Measurements from ENCODE around the gene SCLT1.
"Not testable (repeated sequence)": the region's sequence is repeated elsewhere in the genome, so short reads cannot be mapped to it uniquely, and the experiment has no call there.

Gene SCLT1

DNA sequence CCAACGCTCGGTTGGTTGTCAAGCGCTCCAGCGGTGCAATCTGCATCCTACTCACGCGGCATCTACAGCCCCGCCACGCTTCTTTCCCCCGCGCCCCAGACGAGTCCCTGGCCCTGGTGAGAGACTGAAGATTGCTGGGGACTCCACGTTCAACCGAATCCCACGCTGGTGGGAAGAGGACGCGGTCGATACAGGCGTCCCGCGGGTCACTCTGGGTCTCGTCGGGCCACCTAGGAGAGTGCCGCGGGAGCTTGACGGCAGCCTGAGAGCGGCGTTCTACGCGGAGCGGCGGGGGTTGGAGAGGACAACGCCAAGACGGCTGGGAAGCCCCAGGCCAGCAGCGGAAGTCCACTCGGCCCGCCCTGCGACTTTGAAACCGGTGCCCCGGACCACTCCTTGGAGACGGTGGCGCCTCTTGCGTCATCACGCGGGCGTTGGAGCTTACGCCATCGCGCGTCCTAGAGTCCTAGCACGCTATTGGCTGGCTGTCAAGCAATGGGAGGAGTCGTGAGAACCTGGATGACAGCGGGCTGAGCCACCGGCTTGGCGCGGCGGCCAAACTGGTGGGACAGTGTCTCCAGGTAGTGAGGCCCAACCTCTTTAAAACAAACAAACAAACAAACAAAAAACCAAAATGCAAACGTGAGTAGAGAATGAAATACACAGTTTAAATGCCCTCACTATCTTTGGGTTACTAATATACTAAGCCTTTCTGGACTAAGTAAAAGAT lies at the start of gene SCLT1:
SCLT1 (minus strand) TSS at position 349 of the 730 bp plus-strand sequence. CDS start 436 bp downstream, outside the sequence.
- peak; percentile 90 for DNase-seq

DNA sequence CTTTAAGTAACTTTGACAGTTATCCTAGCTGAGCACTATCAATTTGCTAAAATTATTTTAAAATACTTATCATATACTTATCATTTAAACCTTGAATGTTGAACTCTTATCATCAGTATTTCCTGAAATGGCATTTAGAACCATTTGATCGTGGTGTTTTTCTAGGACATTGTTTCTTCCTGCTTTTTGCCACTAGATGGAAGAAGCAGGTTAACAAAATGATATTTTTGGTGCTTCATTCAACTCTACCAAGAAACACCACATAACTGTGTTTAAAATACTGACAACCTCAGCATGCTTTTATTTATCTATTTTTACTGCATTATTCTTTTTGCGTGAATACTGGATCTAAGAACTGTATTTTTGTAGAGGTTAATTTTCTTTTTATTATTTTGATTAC lies 47.2 kb upstream of the SCLT1 start:
- no peak for DNase-seq

- DNase-seq, result no peak
These were observed 45.6 kb upstream of the SCLT1 start for GRCh38 chr4:129138810-129139496.

DNA sequence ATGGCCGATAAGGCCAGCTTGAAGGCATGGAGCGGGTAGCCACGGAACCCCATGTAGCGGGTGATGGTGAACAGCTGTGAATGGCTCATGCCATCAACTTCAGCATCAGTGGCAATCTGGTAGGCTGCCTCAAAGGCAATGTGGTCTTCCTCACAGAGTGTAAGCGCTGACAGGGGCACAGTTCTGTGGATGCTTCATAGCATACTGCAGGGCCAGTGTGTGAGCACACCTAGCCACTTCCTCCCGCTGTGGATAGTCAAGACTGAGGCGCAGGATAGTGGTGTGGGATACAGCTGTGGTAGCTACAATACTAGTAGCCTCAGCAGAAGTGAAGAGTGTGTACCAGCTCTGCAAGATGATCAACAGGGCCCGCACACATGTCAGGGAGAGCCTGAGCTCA lies 43.1 kb upstream of the SCLT1 start:
- DNase-seq, result no peak

DNA sequence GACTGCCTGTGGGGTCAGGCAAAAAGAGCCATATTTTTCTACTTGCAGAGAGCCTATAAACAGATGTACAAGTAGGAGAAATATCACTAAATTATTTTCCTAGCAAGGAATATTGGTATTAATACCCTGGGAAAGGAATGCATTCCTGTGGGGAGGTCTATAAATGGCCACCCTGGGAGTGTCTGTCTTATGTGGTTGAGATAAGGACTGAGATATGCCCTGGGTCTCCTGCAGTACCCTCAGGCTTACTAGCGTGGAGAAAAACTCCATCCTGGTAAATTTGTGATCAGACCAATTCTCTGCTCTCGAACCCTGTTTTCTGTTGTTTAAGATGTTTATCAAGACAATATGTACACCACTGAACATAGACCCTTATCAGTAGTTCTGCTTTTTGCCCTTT lies 38.0 kb upstream of the SCLT1 start:
- DNase-seq, result no peak

DNA sequence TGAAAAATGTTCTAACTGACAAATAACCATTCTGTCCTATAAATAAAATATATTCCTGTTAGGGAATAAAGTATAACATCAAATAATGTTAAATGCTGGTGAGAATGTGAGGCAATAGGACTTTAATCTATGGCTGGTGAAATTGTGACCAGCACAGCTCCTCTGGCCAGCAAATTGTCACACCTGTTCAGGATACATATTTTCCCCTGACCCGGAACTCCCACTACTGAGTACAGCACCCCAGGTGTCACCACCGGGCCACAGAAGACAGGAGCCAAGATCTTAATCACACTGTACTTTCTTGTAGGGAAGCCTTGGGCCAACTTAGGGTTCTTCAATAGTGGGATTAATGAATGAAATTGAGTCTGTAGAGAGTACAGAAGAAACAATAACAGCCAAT lies 35.8 kb upstream of the SCLT1 start:
- no peak for DNase-seq

DNA sequence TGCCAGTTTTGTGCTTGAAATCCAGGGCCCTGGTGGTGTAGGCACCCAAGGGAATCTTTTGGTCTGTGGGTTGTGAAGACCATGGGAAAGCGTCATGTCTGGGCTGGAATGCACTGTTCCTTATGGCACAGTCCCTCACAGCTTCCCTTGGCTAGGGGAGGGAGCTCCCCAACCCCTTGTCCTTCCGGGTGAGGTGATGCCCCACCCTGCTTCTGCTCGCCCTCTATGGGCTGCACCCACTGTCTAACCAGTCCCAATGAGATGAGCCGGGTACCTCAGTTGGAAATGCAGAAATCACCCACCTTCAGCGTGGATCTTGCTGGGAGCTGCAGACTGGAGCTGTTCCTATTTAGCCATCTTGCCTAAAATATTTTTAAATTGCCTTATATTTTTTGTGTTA lies 33.3 kb upstream of the SCLT1 start:
- DNase-seq, result not testable (repeated sequence)

- no peak for DNase-seq
These were observed 24.4 kb upstream of the SCLT1 start for GRCh38 chr4:129117705-129118104.

DNA sequence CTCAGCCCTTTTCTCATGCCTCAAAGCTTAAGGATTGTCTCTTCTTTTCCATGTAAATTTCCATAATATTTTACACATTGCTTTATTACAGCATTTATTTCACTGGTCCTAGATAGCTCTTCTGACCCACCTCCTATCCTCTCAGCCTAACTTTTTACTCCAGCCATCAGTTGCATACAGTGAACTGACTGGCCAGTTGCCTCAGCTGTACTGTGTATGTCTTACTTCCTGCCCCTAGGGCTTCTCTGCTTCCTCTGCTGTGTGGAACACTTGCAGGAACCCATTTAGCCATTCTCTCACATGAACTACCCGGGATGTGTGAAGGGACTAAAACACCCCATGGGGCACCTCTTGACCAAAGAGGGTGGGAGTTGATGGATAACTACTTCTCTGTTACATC lies 20.6 kb upstream of the SCLT1 start:
- no peak for DNase-seq

DNA sequence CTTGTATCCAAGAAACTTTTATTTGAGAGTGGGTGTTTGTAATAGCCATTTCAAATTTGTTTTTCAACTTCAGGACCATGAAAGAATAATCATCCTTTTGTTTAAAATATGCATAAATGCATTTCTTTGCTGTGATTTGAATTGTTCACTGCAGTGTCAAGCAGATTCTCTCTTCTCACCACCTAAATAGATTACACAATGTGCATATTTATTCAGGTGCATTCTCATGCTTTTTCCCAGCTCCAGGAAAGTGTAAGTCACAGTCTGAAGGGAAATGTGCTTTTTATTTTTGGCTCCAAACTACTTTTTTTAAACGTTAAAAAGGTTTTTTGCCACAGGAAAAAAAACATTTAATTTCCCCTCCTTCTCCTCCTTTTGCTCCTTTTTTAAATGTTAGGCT lies 20.1 kb upstream of the SCLT1 start:
- DNase-seq, result no peak

DNA sequence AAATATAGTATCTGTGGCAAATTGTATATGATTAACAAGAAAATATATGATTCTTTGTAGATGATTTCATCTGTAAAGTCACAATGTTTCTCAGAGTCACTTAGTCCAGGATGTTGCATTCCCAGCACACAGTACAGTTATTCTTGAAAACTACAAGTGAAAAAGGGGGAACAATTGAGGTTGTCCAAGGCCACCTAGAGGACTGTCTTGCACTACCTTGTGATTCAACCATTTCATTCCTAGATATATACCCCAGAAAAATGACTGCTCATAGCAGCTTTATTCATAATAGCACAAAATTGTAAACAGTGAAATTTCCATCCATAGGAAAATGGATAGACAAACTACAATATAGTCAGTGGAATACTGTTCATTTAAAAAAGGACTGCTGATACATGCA lies 18.6 kb upstream of the SCLT1 start:
- no peak for DNase-seq

GRCh38 chr4:129110931-129111330 lies 17.6 kb upstream of the SCLT1 start:
- DNase-seq, result no peak

DNA sequence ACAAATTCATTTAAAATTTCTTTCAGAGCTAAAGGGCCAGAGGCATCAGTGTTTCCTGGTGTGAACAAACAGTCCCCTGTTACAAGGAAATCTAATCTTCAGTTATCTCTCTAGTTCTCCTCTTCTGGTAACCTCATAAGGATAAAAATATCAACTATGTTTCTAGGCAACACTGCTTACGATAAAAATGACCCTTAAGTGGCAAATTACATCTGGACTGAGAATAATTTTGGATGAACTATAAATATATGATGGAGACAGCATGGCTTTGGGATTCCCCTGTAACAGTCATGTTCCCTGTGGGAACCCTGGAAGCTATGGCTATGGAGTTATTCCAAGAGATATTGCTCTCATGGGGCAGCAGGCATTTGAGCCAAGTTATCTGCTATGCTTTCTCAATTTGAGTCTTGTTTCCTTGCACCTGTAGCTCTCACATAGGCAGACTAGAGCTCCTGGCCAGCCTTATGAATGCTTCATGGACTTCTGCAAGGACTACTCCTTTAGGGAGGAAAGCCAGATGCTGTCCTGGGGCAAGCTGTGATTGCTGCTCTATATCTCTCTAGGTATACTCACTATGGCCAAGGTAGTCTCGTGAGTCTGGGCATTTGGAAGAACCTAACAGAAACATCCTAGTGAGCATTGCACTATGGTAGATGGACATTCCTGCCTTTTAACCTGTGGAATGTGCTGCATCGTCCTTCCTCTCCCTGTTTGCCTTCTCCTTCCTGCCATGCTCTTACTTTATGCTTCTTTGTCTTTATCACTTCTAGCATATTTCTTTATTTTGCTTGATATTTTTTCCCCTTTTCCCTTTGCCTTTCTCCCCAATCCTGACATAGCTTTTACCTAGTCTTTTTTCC lies 16.9 kb upstream of the SCLT1 start:
- DNase-seq, result no peak

- DNase-seq, result no peak
These were observed 5.2 kb upstream of the SCLT1 start for GRCh38 chr4:129098531-129099001.

DNA sequence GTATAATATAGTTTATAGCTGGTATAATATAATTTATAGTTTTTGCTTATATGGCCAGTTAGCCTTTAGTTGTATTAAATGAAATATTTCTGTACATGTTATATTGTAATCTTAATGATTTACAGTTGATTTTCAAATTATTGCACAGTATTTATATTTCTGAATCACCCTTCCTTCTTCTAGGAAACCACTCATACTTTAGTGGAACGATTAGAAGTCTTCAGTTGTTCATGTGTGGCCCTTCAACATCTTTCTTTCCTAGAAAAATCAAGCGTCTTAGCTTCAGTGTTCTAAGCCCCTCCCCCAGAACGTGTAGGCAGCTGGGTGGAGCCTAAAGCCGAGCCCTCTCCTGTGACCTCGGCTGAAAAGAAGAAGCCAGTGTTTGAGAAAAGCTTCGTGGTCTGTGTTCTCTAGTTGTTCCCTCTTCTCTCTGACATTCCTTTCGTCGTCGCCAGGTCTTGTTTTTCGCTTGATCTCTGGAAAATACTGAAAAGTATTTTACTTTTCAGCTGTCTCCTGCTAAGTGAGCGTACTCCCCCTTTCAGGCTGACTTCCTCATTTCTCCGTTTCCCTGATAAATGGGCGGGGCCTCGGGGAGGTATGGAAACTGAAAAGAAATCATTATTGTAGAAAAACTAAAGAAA lies 2.6 kb upstream of the SCLT1 start, which contains the start of gene C4orf33:
C4orf33 (plus strand) TSS at position 342 of the 644 bp plus-strand sequence. CDS start 6,459 bp downstream, outside the sequence.
- DNase-seq, result peak; percentile 12

- DNase-seq, result no peak
These were observed 1.0 kb upstream of the SCLT1 start for GRCh38 chr4:129094347-129094746.

DNA sequence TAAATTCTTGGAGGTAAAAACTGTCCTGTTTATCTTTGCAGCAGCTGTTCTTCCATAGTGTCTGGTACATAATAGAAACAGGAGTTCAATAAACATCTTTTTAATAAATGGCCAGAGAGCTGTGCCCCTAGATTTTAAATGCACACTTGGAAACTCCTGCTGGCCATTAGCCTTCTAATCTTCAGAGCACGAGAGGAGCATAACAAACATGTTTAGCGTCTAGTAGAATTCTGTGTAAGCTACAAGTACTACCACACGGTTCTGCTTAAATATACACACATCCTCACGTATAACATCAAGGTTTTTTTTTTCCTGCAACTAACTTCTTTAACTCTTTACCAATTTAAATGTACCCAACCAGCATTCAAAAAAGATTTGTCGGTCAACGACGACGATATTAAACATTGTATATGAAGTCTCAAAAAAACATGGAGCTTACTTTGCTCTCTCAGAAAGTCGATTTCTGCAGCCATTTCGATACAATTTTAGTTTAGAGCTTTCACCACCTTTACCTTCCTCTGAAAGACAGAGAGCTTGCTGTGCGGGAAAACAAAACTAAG lies 628 bp downstream of the SCLT1 start:
- no peak for DNase-seq

GRCh38 chr4:129087516-129087915 lies 5.8 kb downstream of the SCLT1 start:
- no peak for DNase-seq

DNA sequence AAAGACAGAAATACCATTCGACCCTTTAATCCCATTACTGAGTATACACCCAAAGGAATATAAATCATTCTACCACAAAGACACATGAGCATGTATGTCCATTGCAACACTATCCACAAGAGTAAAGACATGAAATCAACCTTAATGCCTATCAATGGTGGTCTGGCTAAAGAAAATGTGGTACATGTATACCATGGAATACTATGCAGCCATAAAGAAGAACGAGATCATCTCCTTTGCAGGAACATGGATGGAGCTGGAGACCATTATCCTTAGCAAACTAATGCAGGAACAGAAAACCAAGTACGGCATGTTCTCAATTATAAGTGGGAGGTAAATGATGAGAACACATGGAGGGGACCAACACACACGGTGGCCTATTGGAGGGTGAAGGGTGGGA lies 7.9 kb downstream of the SCLT1 start:
- no peak for DNase-seq

- no peak for DNase-seq
These were observed 11.0 kb downstream of the SCLT1 start for GRCh38 chr4:129082302-129082701.

DNA sequence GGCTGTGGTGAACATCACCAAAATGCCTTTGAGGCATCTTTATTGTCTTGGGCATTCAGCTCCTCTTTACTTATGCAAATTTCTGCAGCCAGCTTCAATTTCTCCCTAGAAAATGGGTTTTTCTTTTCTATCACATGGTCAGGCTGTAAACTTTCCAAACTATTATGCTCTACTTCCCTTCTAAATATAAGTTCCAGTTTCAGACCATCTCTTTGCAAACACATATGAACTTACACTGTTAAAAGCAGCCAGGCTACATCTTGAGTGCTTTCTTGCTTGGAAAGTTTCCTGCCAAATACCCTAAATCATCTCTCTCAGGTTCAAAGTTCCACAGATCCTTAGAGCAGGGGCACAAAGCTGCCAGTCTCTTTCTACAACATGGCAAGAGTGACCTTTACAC lies 13.2 kb downstream of the SCLT1 start:
- DNase-seq, result no peak

GRCh38 chr4:129077326-129077725 lies 16.0 kb downstream of the SCLT1 start:
- DNase-seq, result no peak

DNA sequence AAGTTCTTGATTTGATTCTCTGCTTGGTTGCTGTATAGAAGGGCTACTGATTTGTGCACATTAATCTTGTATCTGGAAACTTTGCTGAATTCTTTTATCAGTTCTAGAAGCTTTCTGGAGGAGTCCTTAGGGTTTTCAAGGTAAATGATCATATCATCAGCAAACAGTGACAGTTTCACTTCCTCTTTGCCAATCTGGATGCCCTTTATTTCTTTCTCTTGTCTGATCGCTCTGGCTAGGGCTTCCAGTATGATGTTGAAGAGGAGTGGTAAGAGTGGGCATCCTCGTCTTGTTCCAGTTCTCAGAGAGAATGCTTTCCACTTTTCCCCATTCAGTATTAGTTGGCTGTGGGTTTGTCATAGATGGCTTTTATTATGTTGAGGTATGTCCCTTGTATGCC lies 23.8 kb downstream of the SCLT1 start:
- DNase-seq, result not testable (repeated sequence)

Measured in NCI-H1105 (cell line).